ENCODE measurements around the gene PHGDH. TPM values are rescaled to one million over a fixed set of nuclear protein-coding genes. Genes with fewer than 3 reads are reported as not detected.
A peak's percentile ranks its signal among the peaks of the same experiment; 100 is the strongest.
"Not testable (repeated sequence)": the region's sequence is repeated elsewhere in the genome, so short reads cannot be mapped to it uniquely, and the experiment has no call there.

Gene PHGDH
- polyA plus RNA-seq, 5 donors, result 99.5 to 129 (median 125) TPM

GRCh38 chr1:119688810-119689209 is 22.9 kb upstream of the PHGDH start:
- no peak for DNase-seq

GRCh38 chr1:119689511-119689910 is 22.2 kb upstream of the PHGDH start:
- no peak for DNase-seq

DNA sequence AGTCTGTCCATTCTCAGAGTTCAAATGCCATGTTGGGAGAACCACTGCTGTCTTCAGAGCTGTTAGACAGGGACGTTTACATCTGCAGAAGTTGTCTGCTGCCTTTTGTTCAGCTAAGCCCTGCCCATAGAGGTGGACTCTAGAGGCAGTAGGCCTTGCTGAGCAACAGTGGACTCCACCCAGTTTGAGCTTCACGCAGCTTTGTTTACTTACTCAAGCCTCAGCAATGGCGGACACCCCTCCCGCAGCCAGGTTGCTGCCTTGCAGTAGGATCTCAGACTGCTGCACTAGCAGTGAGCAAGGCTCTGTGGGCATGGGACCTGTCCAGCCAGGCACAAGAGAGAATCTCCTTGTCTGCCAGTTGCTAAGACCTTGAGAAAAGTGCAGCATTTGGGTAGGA is 14.9 kb upstream of the PHGDH start:
- DNase-seq, result not testable (repeated sequence)

DNA sequence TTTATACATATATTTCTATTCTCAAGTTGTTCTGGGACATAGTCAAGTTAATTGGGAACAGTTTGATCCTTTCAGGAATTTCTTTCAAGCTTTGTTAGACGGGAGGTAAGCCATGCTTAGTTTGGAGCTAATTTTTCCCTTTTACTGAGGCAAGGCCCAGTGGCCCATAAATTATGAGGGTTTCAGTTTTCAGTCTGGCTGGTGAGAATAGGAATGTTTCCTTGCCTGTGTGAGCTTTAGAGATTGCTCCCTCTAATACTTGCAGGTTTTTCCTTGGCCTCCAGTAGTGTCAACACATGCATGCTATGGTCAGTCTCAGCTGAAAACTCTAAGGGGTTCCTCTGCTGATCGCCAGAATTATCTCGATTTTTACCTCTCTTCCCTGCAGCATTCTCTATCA is 14.1 kb upstream of the PHGDH start:
- DNase-seq, result no peak

DNA sequence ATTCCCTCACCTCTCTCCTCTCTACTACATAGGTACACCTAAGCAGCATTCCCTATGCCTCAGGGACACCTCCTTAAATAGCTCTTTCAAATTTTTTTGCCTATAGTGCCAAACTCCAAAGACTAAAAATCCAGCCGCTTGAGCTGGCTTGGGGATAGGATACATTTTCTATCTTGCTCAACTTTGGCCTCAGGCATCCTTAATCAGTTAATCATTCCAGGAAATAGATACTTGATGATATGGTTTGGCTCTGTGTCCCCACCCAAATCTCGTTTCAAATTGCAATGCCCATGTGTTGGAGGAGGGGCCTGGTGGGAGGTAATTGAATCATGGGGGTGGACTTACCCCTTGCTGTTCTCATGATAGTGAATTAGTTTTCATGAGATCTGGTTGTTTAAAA is 11.4 kb upstream of the PHGDH start:
- no peak for DNase-seq

DNA sequence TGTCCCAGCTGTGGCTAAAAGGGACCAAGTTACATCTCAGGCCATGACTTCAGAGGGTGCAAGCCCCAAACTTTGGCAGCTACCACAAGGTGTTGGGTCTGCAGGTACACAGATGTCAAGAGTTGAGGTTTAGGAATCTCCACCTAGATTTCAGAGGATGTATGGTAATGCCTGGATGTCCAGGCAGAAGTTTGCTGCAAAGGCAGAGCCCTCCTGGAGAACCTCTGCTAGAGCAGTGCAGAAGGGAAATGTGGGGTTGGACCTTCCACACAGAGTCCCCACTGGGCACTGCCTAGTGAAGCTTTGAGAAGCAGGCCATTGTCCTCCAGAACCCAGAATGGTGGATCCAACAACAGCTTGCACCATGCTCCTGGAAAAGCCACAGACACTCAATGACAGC is 10.1 kb upstream of the PHGDH start:
- no peak for DNase-seq

GRCh38 chr1:119702384-119702783 is 9.3 kb upstream of the PHGDH start:
- DNase-seq, result no peak

GRCh38 chr1:119703666-119704450 is 7.9 kb upstream of the PHGDH start:
- no peak for DNase-seq

DNA sequence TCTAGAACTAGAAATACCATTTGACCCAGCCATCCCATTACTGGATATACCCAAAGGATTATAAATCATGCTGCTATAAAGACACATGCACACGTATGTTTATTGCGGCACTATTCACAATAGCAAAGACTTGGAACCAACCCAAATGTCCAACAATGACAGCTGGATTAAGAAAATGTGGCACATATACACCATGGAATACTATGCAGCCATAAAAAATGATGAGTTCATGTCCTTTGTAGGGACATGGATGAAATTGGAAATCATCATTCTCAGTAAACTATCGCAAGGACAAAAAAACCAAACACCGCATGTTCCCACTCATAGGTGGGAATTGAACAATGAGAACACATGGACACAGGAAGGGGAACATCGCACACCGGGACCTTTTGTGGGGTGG is 5.1 kb upstream of the PHGDH start:
- not testable (repeated sequence) for DNase-seq

DNA sequence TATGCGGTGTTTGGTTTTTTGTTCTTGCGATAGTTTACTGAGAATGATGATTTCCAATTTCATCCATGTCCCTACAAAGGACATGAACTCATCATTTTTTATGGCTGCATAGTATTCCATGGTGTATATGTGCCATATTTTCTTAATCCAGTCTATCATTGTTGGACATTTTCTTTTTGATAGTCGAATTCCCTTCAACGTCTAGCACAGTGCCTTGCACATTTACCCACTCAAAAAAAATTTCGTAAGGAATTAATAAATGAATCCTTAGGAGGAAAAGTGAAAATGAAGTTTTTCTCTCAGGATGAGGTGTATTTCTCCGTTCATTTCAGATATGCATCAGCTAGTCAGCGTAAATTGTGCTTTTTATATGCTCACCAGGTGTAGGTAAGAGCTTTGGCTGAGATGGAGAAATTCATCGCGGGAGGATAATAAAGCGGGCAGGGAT is 354 bp upstream of the PHGDH start:
- DNase-seq, result not testable (repeated sequence)

GRCh38 chr1:119712342-119713038 is 756 bp downstream of the PHGDH start:
- DNase-seq, result peak; percentile 81 to 85

- DNase-seq, result peak in 1 of 2 donors; percentile 21
Observed at GRCh38 chr1:119713039-119713748, 1.5 kb downstream of the PHGDH start.

DNA sequence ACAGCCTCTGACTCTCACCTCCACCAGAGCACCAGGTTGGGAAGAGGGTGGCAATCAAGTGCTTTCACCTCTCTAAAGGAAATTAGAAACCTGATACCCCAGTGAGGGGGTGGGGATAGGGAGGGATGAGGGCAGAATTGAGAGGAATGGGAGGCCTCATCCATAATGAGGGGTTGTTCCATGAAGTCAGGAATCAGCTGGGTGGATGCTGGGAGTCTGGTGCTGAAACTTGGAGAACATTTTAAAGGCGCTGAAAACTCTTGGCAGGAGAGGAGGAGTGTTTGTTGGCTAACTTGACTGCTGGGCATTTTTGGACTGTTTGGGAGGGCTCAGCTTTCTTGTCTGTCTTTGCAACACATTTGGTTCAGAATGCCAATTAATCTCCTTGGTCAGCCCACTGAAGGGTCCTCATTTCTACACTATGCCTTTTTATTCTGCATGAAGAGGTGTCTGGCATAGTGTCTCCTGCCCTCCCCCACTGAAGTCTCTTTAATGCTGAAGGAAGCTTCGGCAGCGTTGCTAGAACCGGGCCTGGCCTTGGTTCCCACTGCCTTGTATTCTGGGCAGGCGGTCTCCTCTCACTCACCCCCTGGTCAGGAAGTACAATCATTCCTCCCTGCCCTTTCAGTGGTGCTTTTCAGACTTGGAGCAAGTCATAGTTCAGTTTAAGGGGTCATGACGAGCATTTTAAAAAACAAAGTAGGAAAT is 2.2 kb downstream of the PHGDH start:
- DNase-seq, result peak; percentile 21 to 31

DNA sequence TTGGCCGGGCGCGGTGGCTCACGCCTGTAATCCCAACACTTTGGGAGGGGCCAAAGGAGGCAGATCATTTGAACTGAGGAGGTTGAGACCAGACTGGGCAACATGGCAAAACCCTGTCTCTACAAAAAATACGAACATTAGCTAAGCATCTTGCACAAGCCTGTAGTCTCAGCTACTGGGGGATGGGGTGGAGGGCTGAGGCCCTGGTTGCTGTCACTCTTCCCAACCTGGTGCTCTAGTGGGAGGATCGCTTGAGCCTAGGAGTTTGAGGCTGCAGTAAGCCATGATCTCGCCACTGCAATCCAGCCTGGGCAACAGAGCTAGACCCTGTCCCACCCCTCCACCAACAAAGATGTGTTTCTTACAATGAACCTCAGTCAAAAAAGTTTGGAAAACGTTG is 2.8 kb downstream of the PHGDH start:
- DNase-seq, result no peak

- DNase-seq, result no peak
Observed at GRCh38 chr1:119715542-119715941, 3.8 kb downstream of the PHGDH start.

GRCh38 chr1:119718409-119718808 is 6.7 kb downstream of the PHGDH start:
- no peak for DNase-seq

- no peak for DNase-seq
Observed at GRCh38 chr1:119718972-119719371, 7.2 kb downstream of the PHGDH start.

- DNase-seq, result no peak
Observed at GRCh38 chr1:119720866-119721440, 9.2 kb downstream of the PHGDH start.

GRCh38 chr1:119721896-119722295 is 10.2 kb downstream of the PHGDH start:
- DNase-seq, result no peak

GRCh38 chr1:119724611-119725218 is 13.0 kb downstream of the PHGDH start:
- no peak for DNase-seq

DNA sequence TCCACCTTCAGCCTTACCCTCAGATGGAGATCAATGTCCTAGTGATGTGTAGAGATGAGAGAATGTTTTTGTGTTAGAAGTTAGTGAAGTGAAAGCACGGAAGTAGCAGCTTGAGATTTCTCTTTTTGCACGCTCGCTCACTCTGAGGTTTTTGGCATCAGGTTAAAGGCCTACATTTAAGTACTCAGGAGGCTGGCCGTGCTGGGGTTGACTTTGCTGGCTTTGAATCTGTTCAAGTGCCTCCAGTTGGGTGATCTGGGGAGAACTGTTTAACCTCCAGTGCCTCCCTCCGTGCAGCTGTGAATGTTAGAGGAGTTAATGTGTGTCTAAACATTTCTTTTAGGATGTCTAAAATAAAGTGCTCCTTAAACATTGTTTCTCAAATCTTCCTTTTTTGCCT is 13.9 kb downstream of the PHGDH start:
- no peak for DNase-seq

All from right lung (tissue), 5 donors.